ENCODE results near the gene KIAA0930.

The KIAA0930 gene

GRCh38 chr22:45171830-45172229, 68.9 kb downstream of the KIAA0930 start:
- DNase-seq = no peak

GRCh38 chr22:45169591-45170466, 70.9 kb downstream of the KIAA0930 start:
- no peak for DNase-seq

GRCh38 chr22:45166932-45167331, 73.8 kb downstream of the KIAA0930 start:
- no peak for DNase-seq

GRCh38 chr22:45164270-45165088, 76.2 kb downstream of the KIAA0930 start:
- peak; percentile 46 for DNase-seq

- DNase-seq = peak; percentile 97
These were observed 77.0 kb downstream of the KIAA0930 start, which contains the start of gene NUP50 for GRCh38 chr22:45163451-45164269. TSS of gene NUP50 (plus strand) at chr22:45163925. CDS start at chr22:45168178, 4,253 bp downstream.

- no peak for DNase-seq
These were observed 77.6 kb downstream of the KIAA0930 start for GRCh38 chr22:45163099-45163450.

GRCh38 chr22:45162531-45162930, 78.2 kb downstream of the KIAA0930 start:
- DNase-seq = no peak

GRCh38 chr22:45159652-45160462, 80.8 kb downstream of the KIAA0930 start:
- DNase-seq = no peak

- no peak for DNase-seq
These were observed 82.8 kb downstream of the KIAA0930 start for GRCh38 chr22:45157907-45158306.

GRCh38 chr22:45155050-45155840, 85.4 kb downstream of the KIAA0930 start:
- no peak for DNase-seq

GRCh38 chr22:45154383-45154782, 86.3 kb downstream of the KIAA0930 start:
- no peak for DNase-seq

- DNase-seq = no peak
These were observed 89.2 kb downstream of the KIAA0930 start for GRCh38 chr22:45151503-45151902.

GRCh38 chr22:45150139-45150538, 90.6 kb downstream of the KIAA0930 start:
- no peak for DNase-seq

GRCh38 chr22:45149671-45150070, 91.0 kb downstream of the KIAA0930 start:
- DNase-seq = no peak

GRCh38 chr22:45144916-45145315, 95.8 kb downstream of the KIAA0930 start:
- DNase-seq = no peak

GRCh38 chr22:45142376-45142775, 98.3 kb downstream of the KIAA0930 start:
- no peak for DNase-seq
